ENCODE data around the gene TNXB. TPM values are rescaled to one million over a fixed set of nuclear protein-coding genes. Genes with fewer than 3 reads are reported as not detected.

Gene TNXB
- 10.3 and 14.6 TPM in 2 replicates for total RNA-seq
- long read RNA-seq: 0 reads

GRCh38 chr6:32109114-32109764, at the start of gene TNXB:
Gene TNXB (minus strand): TSS chr6:32109338. CDS start chr6:32098198, 11,140 bp downstream.
- no peak for DNase-seq (ENCODE audit: low spot score, unreplicated experiment)
- no peaks in the 10 kb centered on the region for H3K9me3 Mint-ChIP-seq (ENCODE audit: low read depth)
- peaks cover 2% of the 10 kb centered on the region for H3K36me3 Mint-ChIP-seq (ENCODE audit: insufficient read depth)
- peak within 1 kb of the TSS; percentile 76 for H3K27ac Mint-ChIP-seq
- H3K4me1 Mint-ChIP-seq (ENCODE audit: low read depth): peaks cover 14% of the 10 kb centered on the region
- H3K4me3 Mint-ChIP-seq (ENCODE audit: low read depth): no peak within 1 kb of the TSS
- no peak for TF ChIP-seq CTCF (IDR thresholded peaks at IDR 0.05; ENCODE audit: unreplicated experiment)
- peaks cover 24% of the 10 kb centered on the region for H3K27me3 Mint-ChIP-seq

- DNase-seq (ENCODE audit: low spot score, unreplicated experiment): no peak
- Mint-ChIP-seq H3K27me3 (no peaks in the 10 kb centered on the region), H3K27ac (no peak overlapping the region), H3K4me3 (ENCODE audit: low read depth) (no peak overlapping the region), H3K9me3 (ENCODE audit: low read depth) (no peaks in the 10 kb centered on the region), H3K4me1 (ENCODE audit: low read depth) (peaks cover 18% of the 10 kb centered on the region), H3K36me3 (ENCODE audit: insufficient read depth) (peaks cover 23% of the 10 kb centered on the region)
- no peak for TF ChIP-seq CTCF (IDR thresholded peaks at IDR 0.05; ENCODE audit: unreplicated experiment)
Observed at GRCh38 chr6:32158052-32158451, 48.9 kb upstream of the TNXB start.

GRCh38 chr6:32156891-32157290, 47.8 kb upstream of the TNXB start:
- H3K36me3 Mint-ChIP-seq (ENCODE audit: insufficient read depth): peaks cover 16% of the 10 kb centered on the region

GRCh38 chr6:32154514-32155161, 45.5 kb upstream of the TNXB start:
- peak overlapping the region; percentile 98 for H3K27ac Mint-ChIP-seq
- H3K4me3 Mint-ChIP-seq (ENCODE audit: low read depth): peak overlapping the region; percentile 99
- peaks cover 28% of the 10 kb centered on the region for H3K4me1 Mint-ChIP-seq (ENCODE audit: low read depth)
- peak; percentile 63 for TF ChIP-seq CTCF (IDR thresholded peaks at IDR 0.05; ENCODE audit: unreplicated experiment)
- peaks cover 13% of the 10 kb centered on the region for H3K27me3 Mint-ChIP-seq
- H3K36me3 Mint-ChIP-seq (ENCODE audit: insufficient read depth): peaks cover 17% of the 10 kb centered on the region
- peak; percentile 59 for DNase-seq (ENCODE audit: low spot score, unreplicated experiment)
- no peaks in the 10 kb centered on the region for H3K9me3 Mint-ChIP-seq (ENCODE audit: low read depth)

More at GRCh38 chr6:32156891-32157290, 47.8 kb upstream of the TNXB start:
- no peak overlapping the region for H3K27ac Mint-ChIP-seq
- H3K27me3 Mint-ChIP-seq: no peaks in the 10 kb centered on the region
- H3K4me3 Mint-ChIP-seq (ENCODE audit: low read depth): no peak overlapping the region
- no peaks in the 10 kb centered on the region for H3K9me3 Mint-ChIP-seq (ENCODE audit: low read depth)
- no peak for DNase-seq (ENCODE audit: low spot score, unreplicated experiment)
- no peak for TF ChIP-seq CTCF (IDR thresholded peaks at IDR 0.05; ENCODE audit: unreplicated experiment)
- H3K4me1 Mint-ChIP-seq (ENCODE audit: low read depth): peaks cover 28% of the 10 kb centered on the region

- Mint-ChIP-seq H3K4me1 (ENCODE audit: low read depth) (peaks cover 28% of the 10 kb centered on the region), H3K36me3 (ENCODE audit: insufficient read depth) (peaks cover 17% of the 10 kb centered on the region), H3K27me3 (peaks cover 13% of the 10 kb centered on the region), H3K4me3 (ENCODE audit: low read depth) (peak within 1 kb of the TSS; percentile 99), H3K9me3 (ENCODE audit: low read depth) (no peaks in the 10 kb centered on the region), H3K27ac (peak within 1 kb of the TSS; percentile 98)
- peak; percentile 75 for DNase-seq (ENCODE audit: low spot score, unreplicated experiment)
- TF ChIP-seq CTCF (IDR thresholded peaks at IDR 0.05; ENCODE audit: unreplicated experiment): peak; percentile 38
Observed at GRCh38 chr6:32153564-32154513, 44.7 kb upstream of the TNXB start, which contains the start of gene PPT2. Gene PPT2 (plus strand): TSS chr6:32154141. CDS start chr6:32154595, 454 bp downstream.
